Vagina (tissue), 2 donors: ENCODE data around the gene NFS1.

Source experiments
- POLR2A ChIP-seq, 2 donors: fragments of 450-650 bp; IDR thresholded peaks; one replicate each; pipeline ENCODE4 v1.6.1; 2017; ENCODE audit warnings: antibody characterized with exemption in 2 of 2, mild to moderate bottlenecking in 2 of 2, moderate library complexity in 2 of 2
- TF ChIP-seq, protein P1 (sequence below), 3 experiments: fragments of 450-650 bp in 2 of 3; fragments of 200-600 bp in 1 of 3; sonication (generic) in 1 of 3; IDR thresholded peaks; one replicate each; pipeline ENCODE4 v1.5.1; 2017 to 2019; ENCODE audit warnings: antibody characterized with exemption in 3 of 3, mild to moderate bottlenecking in 2 of 3, moderate library complexity in 2 of 3

DNA sequence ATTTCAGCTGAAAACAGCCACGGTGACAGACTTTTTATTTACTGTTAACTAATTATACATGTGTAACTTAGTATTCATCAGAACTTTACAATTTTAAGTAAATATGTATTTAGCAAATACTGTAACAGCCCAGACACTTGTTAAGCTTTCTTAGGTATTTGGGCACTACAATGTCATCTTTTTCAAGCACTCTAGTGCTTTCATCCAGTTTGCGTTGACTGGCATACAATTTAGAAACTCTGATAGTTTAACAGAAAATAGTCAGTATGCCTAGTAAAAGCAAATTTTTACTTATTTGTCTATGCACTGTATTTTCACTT is 32.3 kb upstream of the NFS1 start:
- TF ChIP-seq, protein P1, sequence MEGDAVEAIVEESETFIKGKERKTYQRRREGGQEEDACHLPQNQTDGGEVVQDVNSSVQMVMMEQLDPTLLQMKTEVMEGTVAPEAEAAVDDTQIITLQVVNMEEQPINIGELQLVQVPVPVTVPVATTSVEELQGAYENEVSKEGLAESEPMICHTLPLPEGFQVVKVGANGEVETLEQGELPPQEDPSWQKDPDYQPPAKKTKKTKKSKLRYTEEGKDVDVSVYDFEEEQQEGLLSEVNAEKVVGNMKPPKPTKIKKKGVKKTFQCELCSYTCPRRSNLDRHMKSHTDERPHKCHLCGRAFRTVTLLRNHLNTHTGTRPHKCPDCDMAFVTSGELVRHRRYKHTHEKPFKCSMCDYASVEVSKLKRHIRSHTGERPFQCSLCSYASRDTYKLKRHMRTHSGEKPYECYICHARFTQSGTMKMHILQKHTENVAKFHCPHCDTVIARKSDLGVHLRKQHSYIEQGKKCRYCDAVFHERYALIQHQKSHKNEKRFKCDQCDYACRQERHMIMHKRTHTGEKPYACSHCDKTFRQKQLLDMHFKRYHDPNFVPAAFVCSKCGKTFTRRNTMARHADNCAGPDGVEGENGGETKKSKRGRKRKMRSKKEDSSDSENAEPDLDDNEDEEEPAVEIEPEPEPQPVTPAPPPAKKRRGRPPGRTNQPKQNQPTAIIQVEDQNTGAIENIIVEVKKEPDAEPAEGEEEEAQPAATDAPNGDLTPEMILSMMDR (IDR thresholded peaks at IDR 0.05): no peak
- no peak for TF ChIP-seq POLR2A (IDR thresholded peaks at IDR 0.05)
